H1 (cell line): ENCODE measurements around the gene RSL24D1. TPM values are rescaled to one million over a fixed set of nuclear protein-coding genes. Genes with fewer than 3 reads are reported as not detected.

Experiments
- CHD7 ChIP-seq: fragments of 300-600 bp; sonication (generic); IDR thresholded peaks from 2 replicates; pipeline ENCODE4 v1.7.1; 2012; ENCODE audit warnings: low read length, moderate library complexity, mild to moderate bottlenecking, inconsistent platforms; ENCODE audit not compliant: insufficient replicate concordance
- NRF1 ChIP-seq: IDR thresholded peaks from 2 replicates; pipeline ENCODE4 v1.6.1; 2011; ENCODE audit warnings: mild to moderate bottlenecking, low read depth, low read length, improper control_type of control experiment
- polyA plus RNA-seq, 7 experiments: library from polyadenylated mRNA; depleted of rRNA in 3 of 7; stranded (reverse) in 5 of 7; unstranded in 2 of 7; fragments of >200 nt in 5 of 7; fragments of 200-250 nt in 2 of 7; gene quantifications; 1 replicate in 5 of 7; 2 replicates in 1 of 7; 4 replicates in 1 of 7; pipeline versions ENCODE4 v1.2.1 to v1.2.3, GENCODE V29; 2011 to 2013; ENCODE audit warnings: missing spikeins in 2 of 7, mixed read lengths in 2 of 7
- total RNA-seq: library from RNA; stranded (reverse); fragmentation: NEBNext Ultra II Directional; extraction: Animal tissue kit (Norgen Biotek cat#: 25700); gene quantifications from 2 replicates; pipeline ENCODE4 v1.2.1, GENCODE V29; 2021

RSL24D1 gene
- total and polyA plus RNA-seq, 2 of the 8 experiments (the other 6 are each of a cell fraction or from before 2014, with no cell fraction given) = 45.7 to 130 TPM

GRCh38 chr15:55230953-55231352, 34.2 kb upstream of the RSL24D1 start (continued):
- no peak for TF ChIP-seq CHD7
- no peak for TF ChIP-seq NRF1
- TF ChIP-seq, all 59 proteins: peak for 0
